Omental fat pad (tissue), 4 donors: ENCODE data around the gene ZNF644. TPM values are rescaled to one million over a fixed set of nuclear protein-coding genes. Genes with fewer than 3 reads are reported as not detected.

ENCODE experiments used
- ATAC-seq: fragments of 150-250 bp; one replicate; pipeline ENCODE4 v1.9.1; 2016; ENCODE audit warnings: mild to moderate bottlenecking, moderate library complexity; ENCODE audit not compliant: low FRiP score
- DNase-seq: peaks from one replicate; pipeline ENCODE4 v3.0.0-alpha.2; 2019; ENCODE audit warnings: low spot score
- total RNA-seq, 4 donors: library from RNA; depleted of rRNA; stranded (reverse); fragments of >200 nt; gene quantifications; one replicate each; pipeline ENCODE4 v1.1.0, GENCODE V29; 2016
- TF ChIP-seq, protein P1 (sequence below), 3 donors: fragments of 450-650 bp; IDR thresholded peaks; one replicate each; pipeline ENCODE4 v1.5.1; 2016 to 2017; ENCODE audit warnings: antibody characterized with exemption in 3 of 3, mild to moderate bottlenecking in 3 of 3, moderate library complexity in 2 of 3

ZNF644 gene
- total RNA-seq, 4 donors from 2014 or later, result 37.9 to 67.0 (median 50.4) TPM

- no peak for ATAC-seq
- DNase-seq, result no peak
- TF ChIP-seq, protein P1, sequence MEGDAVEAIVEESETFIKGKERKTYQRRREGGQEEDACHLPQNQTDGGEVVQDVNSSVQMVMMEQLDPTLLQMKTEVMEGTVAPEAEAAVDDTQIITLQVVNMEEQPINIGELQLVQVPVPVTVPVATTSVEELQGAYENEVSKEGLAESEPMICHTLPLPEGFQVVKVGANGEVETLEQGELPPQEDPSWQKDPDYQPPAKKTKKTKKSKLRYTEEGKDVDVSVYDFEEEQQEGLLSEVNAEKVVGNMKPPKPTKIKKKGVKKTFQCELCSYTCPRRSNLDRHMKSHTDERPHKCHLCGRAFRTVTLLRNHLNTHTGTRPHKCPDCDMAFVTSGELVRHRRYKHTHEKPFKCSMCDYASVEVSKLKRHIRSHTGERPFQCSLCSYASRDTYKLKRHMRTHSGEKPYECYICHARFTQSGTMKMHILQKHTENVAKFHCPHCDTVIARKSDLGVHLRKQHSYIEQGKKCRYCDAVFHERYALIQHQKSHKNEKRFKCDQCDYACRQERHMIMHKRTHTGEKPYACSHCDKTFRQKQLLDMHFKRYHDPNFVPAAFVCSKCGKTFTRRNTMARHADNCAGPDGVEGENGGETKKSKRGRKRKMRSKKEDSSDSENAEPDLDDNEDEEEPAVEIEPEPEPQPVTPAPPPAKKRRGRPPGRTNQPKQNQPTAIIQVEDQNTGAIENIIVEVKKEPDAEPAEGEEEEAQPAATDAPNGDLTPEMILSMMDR (IDR thresholded peaks at IDR 0.05), result no peak
Observed at GRCh38 chr1:91005285-91005684, 16.6 kb downstream of the ZNF644 start.

- TF ChIP-seq, protein P1 (IDR thresholded peaks at IDR 0.05), result no peak
- DNase-seq (no peak), ATAC-seq (no peak)
Observed at GRCh38 chr1:91004145-91004544, 17.7 kb downstream of the ZNF644 start.

GRCh38 chr1:90996742-90997413 lies 25.0 kb downstream of the ZNF644 start:
- TF ChIP-seq, protein P1 (IDR thresholded peaks at IDR 0.05), result no peak
- DNase-seq (no peak), ATAC-seq (no peak)

- DNase-seq (no peak), ATAC-seq (no peak)
- TF ChIP-seq, protein P1 (IDR thresholded peaks at IDR 0.05), result no peak
Observed at GRCh38 chr1:90995311-90995894, 26.4 kb downstream of the ZNF644 start.

- DNase-seq (no peak), ATAC-seq (no peak)
- TF ChIP-seq, protein P1 (IDR thresholded peaks at IDR 0.05), result no peak
Observed at GRCh38 chr1:90994461-90994860, 27.4 kb downstream of the ZNF644 start.

- TF ChIP-seq, protein P1 (IDR thresholded peaks at IDR 0.05), result no peak
- DNase-seq, result no peak
- no peak for ATAC-seq
Observed at GRCh38 chr1:90993245-90993644, 28.6 kb downstream of the ZNF644 start.

DNA sequence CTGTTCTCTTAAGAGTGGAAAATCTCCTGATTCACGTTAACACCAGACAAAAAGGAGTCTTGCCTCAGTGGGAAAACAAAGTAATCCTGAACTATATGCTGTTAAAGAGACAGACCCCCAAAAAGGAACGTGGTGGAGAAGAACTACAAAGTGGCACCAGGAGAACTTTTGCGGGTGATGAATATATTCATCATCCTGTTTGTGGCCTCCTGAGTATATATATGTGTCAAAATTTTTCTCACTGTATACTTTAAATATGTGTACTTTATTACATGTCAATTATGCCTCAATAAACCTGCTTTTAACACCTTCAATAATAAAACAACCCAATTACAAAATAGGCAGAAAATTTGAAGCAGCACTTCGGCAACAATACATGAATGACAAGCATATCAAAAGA lies 31.1 kb downstream of the ZNF644 start:
- DNase-seq (no peak), ATAC-seq (no peak)
- TF ChIP-seq, protein P1 (IDR thresholded peaks at IDR 0.05), result no peak
